AG08396 (cell line): ENCODE data around the gene CIZ1.
A peak's percentile ranks its signal among the peaks of the same experiment; 100 is the strongest.

Source experiments
- DNase-seq: peaks from one replicate; pipeline ENCODE4 v3.0.0; 2012; ENCODE audit warnings: low spot score, mixed read lengths

CIZ1 gene

DNA sequence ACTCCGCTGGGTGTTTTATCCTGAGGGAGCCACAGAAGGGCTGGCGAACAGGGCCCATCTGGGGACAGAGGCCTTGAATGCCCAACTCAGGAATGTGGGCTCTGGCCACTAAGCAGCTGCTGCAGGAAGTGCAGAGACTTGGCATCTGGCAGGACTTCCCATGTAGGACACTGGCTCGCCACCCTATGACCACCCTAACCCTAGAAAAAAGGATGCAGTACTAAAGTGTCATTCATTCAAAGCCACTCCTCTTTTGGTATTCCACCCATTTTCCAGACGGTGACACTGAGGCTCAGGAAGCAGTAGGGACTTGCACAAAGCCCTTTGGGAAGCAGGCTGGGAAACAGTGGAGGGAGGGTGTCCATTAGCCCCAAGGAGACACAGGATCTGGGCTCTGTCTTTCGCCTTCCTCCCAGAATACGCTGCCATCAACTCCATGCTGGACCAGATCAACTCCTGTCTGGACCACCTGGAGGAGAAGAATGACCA, 28.3 kb downstream of the CIZ1 start:
- DNase-seq, result no peak

- peak; percentile 50 for DNase-seq
Measured at GRCh38 chr9:128162215-128163026, 29.0 kb downstream of the CIZ1 start.

GRCh38 chr9:128161215-128161902, 30.0 kb downstream of the CIZ1 start:
- DNase-seq, result no peak

DNA sequence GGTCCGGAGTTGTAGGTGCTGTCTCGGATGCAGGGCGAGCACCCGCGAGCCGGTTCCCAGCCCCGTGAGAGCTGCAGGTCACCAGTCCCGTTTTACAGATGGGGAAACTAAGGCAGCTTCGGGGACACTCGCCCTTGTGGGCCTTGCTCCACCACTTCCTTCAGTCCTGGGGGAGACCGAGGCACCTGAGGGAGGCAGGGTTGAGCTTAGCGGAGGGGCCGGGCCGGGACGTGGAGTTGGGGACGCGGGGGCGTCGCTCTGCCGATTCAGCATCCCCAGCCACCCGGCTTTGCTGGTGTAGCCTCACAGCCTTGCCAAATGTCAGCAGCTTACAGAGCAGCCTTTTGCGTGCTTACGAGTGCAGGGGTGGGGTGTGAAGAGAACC, 30.8 kb downstream of the CIZ1 start:
- peak; percentile 56 for DNase-seq

GRCh38 chr9:128159784-128160602, 31.4 kb downstream of the CIZ1 start, which contains the start of gene BBLN:
Gene BBLN (plus strand): TSS chr9:128160265. CDS start chr9:128160408, 143 bp downstream.
- peak; percentile 99 for DNase-seq

DNA sequence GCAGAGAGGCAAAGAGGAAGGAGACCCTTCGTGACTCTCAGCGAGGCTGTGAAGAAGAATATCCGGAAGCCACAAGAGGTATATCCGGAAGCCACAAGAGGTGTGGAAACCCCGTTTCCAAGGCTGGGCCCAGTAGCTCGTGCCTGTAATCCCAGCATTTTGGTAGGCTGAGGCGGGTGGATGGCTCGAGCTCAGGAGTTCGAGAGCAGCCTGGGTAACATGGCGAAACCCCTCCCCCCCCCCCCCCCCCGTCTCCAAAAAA, 31.9 kb downstream of the CIZ1 start:
- DNase-seq, result no peak

- no peak for DNase-seq
Measured at GRCh38 chr9:128155736-128156500, 35.5 kb downstream of the CIZ1 start.

DNA sequence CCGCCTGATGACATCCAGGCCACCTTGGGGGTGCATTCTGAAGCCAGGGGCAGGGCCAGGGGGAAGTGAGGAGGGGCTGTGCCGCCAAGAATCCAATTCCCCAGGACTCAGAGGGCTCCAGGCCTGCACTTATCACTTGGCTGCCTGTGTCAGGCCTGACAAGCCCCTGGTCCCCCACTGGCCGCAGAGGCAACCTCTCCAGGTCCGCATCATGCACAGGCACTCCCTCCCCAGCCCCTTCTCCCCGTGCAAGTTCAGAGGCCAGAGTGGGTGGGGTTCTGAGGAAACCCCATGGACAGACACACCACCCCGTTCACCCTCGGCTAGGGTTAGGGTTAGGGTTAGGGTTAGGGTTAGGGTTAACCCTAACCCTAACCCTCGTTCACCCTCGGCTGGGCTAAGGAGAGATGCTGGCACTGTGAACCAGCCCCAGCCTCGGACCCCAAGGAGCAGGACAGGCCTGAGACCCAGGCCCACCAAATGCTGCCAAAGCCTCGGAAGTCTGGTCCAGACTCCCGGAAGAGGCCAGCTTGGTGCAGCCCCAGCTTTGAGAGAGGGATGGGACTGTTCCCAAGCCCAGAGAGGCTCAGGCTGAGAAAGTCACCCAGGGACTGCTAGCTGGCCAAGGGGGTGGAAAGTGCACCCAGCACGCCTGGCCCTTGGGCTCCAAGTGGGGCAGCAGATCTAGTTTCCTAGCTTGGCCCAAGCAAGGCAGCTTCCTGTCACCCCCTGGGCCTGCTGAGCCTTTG, 37.3 kb downstream of the CIZ1 start:
- no peak for DNase-seq

- DNase-seq, result no peak
Measured at GRCh38 chr9:128153060-128153946, 38.1 kb downstream of the CIZ1 start.

GRCh38 chr9:128152133-128153059, 39.0 kb downstream of the CIZ1 start:
- DNase-seq, result no peak

DNA sequence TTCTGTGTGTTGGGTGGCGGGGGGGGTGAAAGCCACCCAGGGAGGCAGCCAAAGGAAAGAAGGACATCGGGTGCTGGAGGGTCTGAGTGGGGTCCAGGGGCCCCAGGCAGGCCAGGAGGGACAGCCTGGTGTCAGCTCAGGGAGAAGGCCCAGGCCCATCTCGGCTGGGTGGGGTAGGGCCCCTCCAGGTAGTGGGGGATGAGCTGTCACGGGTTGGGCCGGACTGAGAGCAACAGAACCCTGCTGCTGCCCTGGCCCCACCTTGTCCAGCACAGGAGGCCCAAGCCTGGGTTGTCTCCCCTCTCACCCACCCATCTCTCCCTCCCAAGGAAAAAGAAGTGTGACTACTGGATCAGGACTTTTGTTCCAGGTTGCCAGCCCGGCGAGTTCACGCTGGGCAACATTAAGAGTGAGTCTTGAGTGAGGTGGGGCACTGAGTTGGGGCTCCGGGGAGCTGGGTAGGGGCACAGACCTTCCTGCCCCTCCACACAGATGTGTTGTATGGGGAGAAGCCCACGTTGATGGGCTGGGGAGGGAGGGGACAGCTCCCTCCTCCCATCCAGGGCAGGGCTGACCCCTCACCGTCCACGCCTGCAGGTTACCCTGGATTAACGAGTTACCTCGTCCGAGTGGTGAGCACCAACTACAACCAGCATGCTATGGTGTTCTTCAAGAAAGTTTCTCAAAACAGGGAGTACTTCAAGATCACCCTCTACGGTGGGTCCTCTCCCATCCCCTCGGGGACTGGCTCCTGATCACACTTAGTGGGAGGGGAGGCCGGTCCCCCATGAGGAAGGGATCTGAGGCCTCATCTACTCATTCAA, 39.9 kb downstream of the CIZ1 start:
- no peak for DNase-seq

- no peak for DNase-seq
Measured at GRCh38 chr9:128150594-128151308, 40.6 kb downstream of the CIZ1 start.

DNA sequence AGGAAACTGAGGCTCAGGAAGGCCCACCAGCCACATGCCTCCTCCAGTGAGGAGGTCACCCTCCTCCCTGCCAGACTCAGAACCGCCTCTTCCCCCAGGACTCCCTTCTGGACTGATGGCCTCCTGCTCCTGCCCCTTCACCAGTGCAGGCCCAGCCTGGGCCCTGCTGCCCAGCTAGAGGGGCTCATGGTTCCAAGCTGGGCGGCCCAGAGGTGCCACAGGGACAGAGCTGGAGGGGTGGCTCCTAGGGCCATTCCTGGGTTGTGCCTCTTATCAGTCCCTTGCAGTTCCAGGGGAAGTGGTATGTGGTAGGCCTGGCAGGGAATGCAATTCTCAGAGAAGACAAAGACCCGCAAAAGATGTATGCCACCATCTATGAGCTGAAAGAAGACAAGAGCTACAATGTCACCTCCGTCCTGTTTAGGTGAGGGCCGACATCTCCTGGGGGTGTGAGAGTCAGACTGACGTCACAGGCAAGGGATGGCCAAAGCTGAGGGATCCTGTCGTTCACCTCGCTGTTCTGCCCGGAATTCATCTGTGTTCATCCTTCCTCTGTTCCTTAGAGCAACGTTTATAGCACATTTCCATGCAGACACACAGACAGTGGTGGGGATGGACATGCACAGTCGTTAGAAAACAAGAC, 41.3 kb downstream of the CIZ1 start:
- DNase-seq, result no peak

DNA sequence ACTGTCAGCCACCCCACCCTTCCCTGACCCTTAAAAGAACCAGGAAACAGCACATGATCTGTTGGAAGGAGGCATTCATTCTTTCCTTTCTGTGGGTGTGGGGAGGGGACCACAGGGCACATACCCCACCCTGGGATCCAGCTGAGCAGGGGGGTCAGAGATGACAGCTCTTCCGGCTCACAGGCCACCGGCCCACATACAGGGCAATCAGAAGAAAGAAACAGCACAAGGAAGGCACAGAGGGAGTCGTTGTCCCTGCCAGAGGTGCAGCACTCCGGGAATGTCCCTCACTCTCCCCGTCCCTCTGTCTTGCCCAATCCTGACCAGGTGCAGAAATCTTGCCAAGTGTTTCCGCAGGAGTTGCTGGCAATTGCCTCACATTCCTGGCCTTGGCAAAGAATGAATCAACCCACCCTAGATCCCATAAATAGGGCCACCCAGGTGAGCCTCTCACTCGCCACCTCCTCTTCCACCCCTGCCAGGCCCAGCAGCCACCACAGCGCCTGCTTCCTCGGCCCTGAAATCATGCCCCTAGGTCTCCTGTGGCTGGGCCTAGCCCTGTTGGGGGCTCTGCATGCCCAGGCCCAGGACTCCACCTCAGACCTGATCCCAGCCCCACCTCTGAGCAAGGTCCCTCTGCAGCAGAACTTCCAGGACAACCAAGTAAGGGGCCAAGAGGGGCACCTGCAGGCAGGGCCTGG, 42.2 kb downstream of the CIZ1 start, which contains the start of gene LCN2:
Gene LCN2 (plus strand): TSS at position 453 of the 701 bp plus-strand sequence. CDS start 73 bp downstream, at position 526.
- DNase-seq, result no peak

DNA sequence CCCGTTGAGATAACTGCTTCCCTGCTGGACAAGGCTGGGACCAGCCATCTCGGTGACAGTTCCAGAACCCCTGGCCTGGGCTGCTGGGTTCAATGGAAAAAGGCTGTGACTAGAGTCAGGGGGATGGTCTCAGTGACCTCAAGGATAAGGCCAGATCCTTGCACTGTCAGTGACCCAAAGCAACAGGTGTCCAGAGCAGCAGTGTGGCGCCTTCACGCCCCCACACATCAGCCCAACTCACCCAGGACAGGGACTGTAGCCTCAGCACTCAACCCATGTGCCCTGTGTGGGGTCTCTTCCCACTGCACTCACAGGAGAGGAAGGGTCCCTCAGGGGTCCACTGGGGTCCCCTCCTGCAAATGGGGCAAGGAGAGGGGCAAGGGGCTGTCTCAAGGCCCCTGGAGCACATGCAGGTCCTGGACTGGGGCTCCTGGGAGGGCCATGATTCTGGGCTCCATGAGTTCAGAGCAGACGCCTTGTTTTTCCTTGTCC, 42.8 kb downstream of the CIZ1 start:
- no peak for DNase-seq

DNA sequence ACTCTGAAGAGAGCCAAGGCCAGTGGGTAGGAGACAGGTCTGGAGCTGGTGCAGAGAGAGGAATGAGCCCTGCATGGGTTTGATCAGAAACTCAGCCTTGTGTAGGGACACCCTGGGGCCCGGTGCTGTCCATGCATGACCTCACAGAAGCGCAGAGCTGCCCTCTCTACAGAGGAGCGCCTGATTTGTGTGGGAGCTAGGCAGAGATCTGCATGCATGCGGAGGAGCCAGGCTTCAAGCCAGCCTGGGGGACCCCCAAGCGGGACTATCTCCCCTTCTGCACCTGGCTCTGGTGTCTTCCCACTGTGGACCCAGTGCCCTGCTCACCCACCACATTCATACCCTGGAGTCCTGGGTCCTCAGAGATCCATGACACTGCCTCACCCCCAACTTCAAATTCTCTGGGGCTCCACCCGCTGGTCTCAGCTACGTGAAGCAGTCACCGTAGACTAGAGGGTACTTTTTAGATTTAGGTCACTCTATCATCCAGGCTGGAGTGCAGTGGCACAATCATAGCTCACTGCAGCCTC, 44.7 kb downstream of the CIZ1 start:
- no peak for DNase-seq
